KMS-11 (cell line): ENCODE data around the gene HSD17B8.
A peak's percentile ranks its signal among the peaks of the same experiment; 100 is the strongest.

ENCODE experiments used
- H2AFZ ChIP-seq: fragments of 200-600 bp; sonication (generic); 2 replicates; pipeline ENCODE4 v1.6.1; 2016; ENCODE audit warnings: antibody characterized with exemption, mixed run types, low read depth
- H3K27ac ChIP-seq: fragments of 200-600 bp; sonication (generic); 2 replicates; pipeline ENCODE4 v1.6.1; 2016; ENCODE audit warnings: mild to moderate bottlenecking, mixed run types
- H3K27me3 ChIP-seq: fragments of 200-600 bp; sonication (generic); 2 replicates; pipeline ENCODE4 v1.6.1; 2017; ENCODE audit warnings: mild to moderate bottlenecking, low read depth, mixed run types, moderate library complexity; ENCODE audit not compliant: insufficient read depth
- H3K36me3 ChIP-seq: fragments of 200-600 bp; sonication (generic); 2 replicates; pipeline ENCODE4 v1.6.1; 2017; ENCODE audit warnings: mild to moderate bottlenecking, mixed run types; ENCODE audit not compliant: insufficient read depth
- H3K4me1 ChIP-seq: fragments of 200-600 bp; sonication (generic); 2 replicates; pipeline ENCODE4 v1.6.1; 2016; ENCODE audit warnings: mild to moderate bottlenecking, low read depth, mixed run types; ENCODE audit not compliant: poor library complexity, severe bottlenecking
- H3K4me2 ChIP-seq: fragments of 200-600 bp; sonication (generic); 2 replicates; pipeline ENCODE4 v1.7.0; 2016; ENCODE audit warnings: mild to moderate bottlenecking, mixed run types
- H3K4me3 ChIP-seq: fragments of 200-600 bp; sonication (generic); IDR thresholded peaks from 2 replicates; pipeline ENCODE4 v1.6.1; 2017; ENCODE audit warnings: low read depth, low read length, mixed read lengths; ENCODE audit not compliant: insufficient read depth
- H3K79me2 ChIP-seq: fragments of 200-600 bp; sonication (generic); 2 replicates; pipeline ENCODE4 v1.6.1; 2016; ENCODE audit warnings: low read depth, mixed run types; ENCODE audit not compliant: insufficient read depth
- H3K9ac ChIP-seq: fragments of 200-600 bp; sonication (generic); 2 replicates; pipeline ENCODE4 v1.6.1; 2016; ENCODE audit warnings: mild to moderate bottlenecking, mixed run types
- H4K20me1 ChIP-seq: fragments of 200-600 bp; sonication (generic); 2 replicates; pipeline ENCODE4 v1.6.1; 2016; ENCODE audit warnings: mild to moderate bottlenecking, mixed run types; ENCODE audit not compliant: insufficient read depth
- TF ChIP-seq, protein P1 (sequence below): fragments of 200-600 bp; sonication (generic); conservative IDR thresholded peaks from 2 replicates; pipeline ENCODE4 v1.6.1; 2017; ENCODE audit warnings: low read depth, mild to moderate bottlenecking, antibody characterized with exemption, low read length, moderate library complexity, mixed read lengths

Gene HSD17B8

DNA sequence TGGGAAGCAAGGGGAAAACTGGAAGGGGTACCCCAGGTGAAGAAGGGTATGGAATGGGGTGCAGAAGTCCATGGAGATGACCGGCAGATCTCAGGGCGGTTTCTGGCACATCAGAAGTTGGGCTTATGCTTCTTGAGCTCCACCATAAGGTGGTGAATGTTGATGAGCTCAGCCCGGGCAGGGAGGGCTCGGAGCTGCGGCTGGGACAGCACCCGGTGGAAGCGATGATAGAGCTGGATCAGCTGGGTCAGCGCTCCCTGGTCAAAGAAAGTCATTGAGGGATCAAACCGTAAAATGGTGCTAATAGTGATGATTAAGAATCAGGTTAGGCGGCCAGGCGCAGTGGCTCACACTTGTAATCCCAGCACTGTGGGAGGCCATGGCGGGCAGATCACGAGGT, 46.3 kb downstream of the HSD17B8 start:
- Histone ChIP-seq H3K4me1 (peaks cover 9% of the 10 kb centered on the region), H2AFZ (no peak overlapping the region), H3K4me3 (no peak overlapping the region), H3K27ac (no peak overlapping the region), H4K20me1 (no peaks in the 10 kb centered on the region), H3K36me3 (no peaks in the 10 kb centered on the region), H3K4me2 (peak overlapping the region; percentile 61; the same call in 1 of the 2 replicates), H3K9ac (no peak overlapping the region), H3K79me2 (no peaks in the 10 kb centered on the region), H3K27me3 (no peaks in the 10 kb centered on the region)
- TF ChIP-seq, protein P1, sequence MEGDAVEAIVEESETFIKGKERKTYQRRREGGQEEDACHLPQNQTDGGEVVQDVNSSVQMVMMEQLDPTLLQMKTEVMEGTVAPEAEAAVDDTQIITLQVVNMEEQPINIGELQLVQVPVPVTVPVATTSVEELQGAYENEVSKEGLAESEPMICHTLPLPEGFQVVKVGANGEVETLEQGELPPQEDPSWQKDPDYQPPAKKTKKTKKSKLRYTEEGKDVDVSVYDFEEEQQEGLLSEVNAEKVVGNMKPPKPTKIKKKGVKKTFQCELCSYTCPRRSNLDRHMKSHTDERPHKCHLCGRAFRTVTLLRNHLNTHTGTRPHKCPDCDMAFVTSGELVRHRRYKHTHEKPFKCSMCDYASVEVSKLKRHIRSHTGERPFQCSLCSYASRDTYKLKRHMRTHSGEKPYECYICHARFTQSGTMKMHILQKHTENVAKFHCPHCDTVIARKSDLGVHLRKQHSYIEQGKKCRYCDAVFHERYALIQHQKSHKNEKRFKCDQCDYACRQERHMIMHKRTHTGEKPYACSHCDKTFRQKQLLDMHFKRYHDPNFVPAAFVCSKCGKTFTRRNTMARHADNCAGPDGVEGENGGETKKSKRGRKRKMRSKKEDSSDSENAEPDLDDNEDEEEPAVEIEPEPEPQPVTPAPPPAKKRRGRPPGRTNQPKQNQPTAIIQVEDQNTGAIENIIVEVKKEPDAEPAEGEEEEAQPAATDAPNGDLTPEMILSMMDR = no peak

DNA sequence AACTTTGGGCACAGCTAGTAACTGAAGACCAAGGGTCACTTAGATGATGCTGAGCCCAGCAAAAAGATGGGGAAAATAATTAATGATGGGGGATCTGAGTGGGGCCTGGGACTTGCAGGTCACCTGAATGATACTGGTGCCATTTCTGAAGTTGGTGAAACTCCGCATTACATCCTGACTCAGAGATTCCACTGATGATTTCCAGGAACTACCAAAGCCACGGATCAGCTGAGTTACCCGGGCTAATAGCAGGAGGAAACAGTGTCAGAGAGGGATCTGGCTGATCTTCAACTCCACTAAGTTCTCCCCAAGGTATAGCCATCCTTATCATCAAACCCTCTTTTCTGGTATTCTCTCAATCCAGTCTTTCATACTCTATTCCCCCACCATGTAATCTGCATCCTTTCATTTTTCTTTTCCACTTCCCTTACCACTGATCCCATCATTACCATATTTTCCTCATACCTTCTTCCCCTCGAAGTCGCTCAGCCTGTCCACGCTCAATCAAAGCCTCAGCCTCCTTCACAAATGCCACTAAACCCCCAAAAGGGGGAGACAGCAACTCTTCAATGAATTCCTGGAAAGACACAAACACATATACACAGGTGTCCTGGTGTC, 47.0 kb downstream of the HSD17B8 start:
- no peak overlapping the region for H3K4me3 ChIP-seq
- no peak overlapping the region for H3K4me2 ChIP-seq
- TF ChIP-seq, protein P1 = no peak
- H2AFZ ChIP-seq = no peak overlapping the region
- H3K27ac ChIP-seq = no peak overlapping the region
- H4K20me1 ChIP-seq = no peaks in the 10 kb centered on the region
- H3K4me1 ChIP-seq = peaks cover 9% of the 10 kb centered on the region
- H3K9ac ChIP-seq = no peak overlapping the region
- H3K36me3 ChIP-seq = no peaks in the 10 kb centered on the region
- H3K79me2 ChIP-seq = no peaks in the 10 kb centered on the region
- no peaks in the 10 kb centered on the region for H3K27me3 ChIP-seq

DNA sequence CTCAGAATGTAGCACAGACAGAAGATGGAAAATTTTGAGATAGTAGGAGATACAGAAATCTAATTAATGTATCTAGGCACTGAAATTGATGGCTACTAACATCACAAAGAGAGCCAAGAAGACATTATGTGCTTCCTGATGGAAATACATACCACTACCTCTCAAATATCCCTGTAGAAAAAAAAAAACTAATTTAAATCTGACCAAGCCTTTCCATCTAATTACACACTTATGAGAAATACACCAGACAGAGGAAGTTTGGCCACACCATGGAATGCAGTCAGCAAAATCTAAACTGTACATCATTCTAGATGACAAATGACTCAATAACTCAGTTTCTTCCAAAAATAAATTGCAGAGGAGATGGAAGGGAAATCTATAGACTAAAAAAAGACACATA, 48.3 kb downstream of the HSD17B8 start:
- Histone ChIP-seq H3K9ac (no peak overlapping the region), H3K27me3 (no peaks in the 10 kb centered on the region), H3K36me3 (no peaks in the 10 kb centered on the region), H3K27ac (no peak overlapping the region), H3K4me2 (no peak overlapping the region), H2AFZ (no peak overlapping the region), H4K20me1 (no peaks in the 10 kb centered on the region), H3K4me3 (no peak overlapping the region), H3K79me2 (no peaks in the 10 kb centered on the region), H3K4me1 (peaks cover 9% of the 10 kb centered on the region)
- TF ChIP-seq, protein P1 = no peak

DNA sequence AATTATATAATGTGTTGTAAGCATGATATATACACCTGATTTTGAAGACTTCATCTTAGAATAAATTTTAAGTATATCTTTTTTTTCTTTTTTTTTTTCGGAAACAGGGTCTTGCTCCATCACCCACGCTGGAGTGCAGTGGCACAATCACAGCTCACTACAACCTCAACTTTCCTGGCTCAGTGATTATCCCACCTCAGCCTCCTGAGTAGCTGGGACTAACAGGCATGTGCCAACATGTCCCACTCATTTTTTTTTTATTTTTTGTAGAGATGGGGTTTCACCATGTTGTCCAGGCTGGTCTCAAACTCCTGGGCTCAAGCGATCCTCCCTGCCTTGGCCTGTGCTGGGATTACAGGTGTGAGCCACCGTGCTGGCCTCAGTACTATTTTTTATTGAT, 50.1 kb downstream of the HSD17B8 start:
- no peaks in the 10 kb centered on the region for H3K36me3 ChIP-seq
- TF ChIP-seq, protein P1 = no peak
- no peak overlapping the region for H3K9ac ChIP-seq
- no peak overlapping the region for H3K4me2 ChIP-seq
- H3K27ac ChIP-seq = no peak overlapping the region
- H3K27me3 ChIP-seq = no peaks in the 10 kb centered on the region
- no peaks in the 10 kb centered on the region for H4K20me1 ChIP-seq
- H3K4me3 ChIP-seq = no peak overlapping the region
- H2AFZ ChIP-seq = no peak overlapping the region
- no peaks in the 10 kb centered on the region for H3K79me2 ChIP-seq
- peaks cover 9% of the 10 kb centered on the region for H3K4me1 ChIP-seq
